K562 (cell line): ENCODE results near the gene PEX7. TPM values are rescaled to one million over a fixed set of nuclear protein-coding genes. Genes with fewer than 3 reads are reported as not detected.

Source experiments
- ATAC-seq: fragments of 200-7000 bp; cut with Tn5 transposase; 3 replicates; pipeline ENCODE4 v1.9.1; 2020; ENCODE audit warnings: moderate library complexity
- BruUV-seq: library from RNA; stranded (reverse); fragments of 400-500 nt; replicated peaks from 2 replicates; lab custom pipeline; 2021; lab: Mats Ljungman, UMichigan
- CTCF ChIA-PET: fragments of 300-600 bp; formaldehyde crosslinking; extraction: SDS; loops from one replicate; lab custom pipeline; 2021; ENCODE audit warnings: low intra/inter-chr PET ratio; lab: Yijun Ruan, JAX
- POLR2A ChIA-PET: fragments of 300-600, 350-650 bp; sonication (Branson Sonifier 250); formaldehyde crosslinking; extraction: SDS; loops from one replicate; lab custom pipeline; 2021; ENCODE audit warnings: antibody characterized with exemption, inconsistent platforms; lab: Yijun Ruan, JAX
- DNase-seq, 4 experiments: peaks; one replicate each; pipeline versions ENCODE4 v3.0.0 to v3.0.0-alpha.2; 2011 to 2018; ENCODE audit warnings: low spot score in 3 of 4, mixed read lengths in 3 of 4; ENCODE audit errors: extremely low read depth in 1 of 4
- FAIRE-seq: peaks from 2 replicates; lab custom pipeline; 2011; peaks lifted over from hg19 to GRCh38; lab: Jason Lieb, UNC
- H2AFZ ChIP-seq: 2 replicates; pipeline ENCODE4 v1.6.0; 2011; ENCODE audit warnings: low read depth, low read length, control low read depth, inconsistent platforms
- H3K27ac ChIP-seq: fragments of 200-600 bp; 3 replicates; pipeline ENCODE4 v1.8.0; 2011; ENCODE audit warnings: low read depth, mild to moderate bottlenecking, control low read depth, inconsistent platforms, low read length, moderate library complexity, mixed read lengths; ENCODE audit errors: extremely low read depth
- H3K27me3 ChIP-seq, 2 experiments: fragments of 300-600 bp in 1 of 2; 2 replicates in 1 of 2; 3 replicates in 1 of 2; pipeline versions ENCODE4 v1.6.0 to v1.8.0; 2011; ENCODE audit warnings: inconsistent platforms in 2 of 2, low read length in 2 of 2, mild to moderate bottlenecking in 1 of 2, mixed read lengths in 1 of 2, moderate library complexity in 1 of 2; ENCODE audit not compliant: control insufficient read depth in 2 of 2, insufficient read depth in 2 of 2
- H3K36me3 ChIP-seq: fragments of 300-600 bp; 3 replicates; pipeline ENCODE4 v1.8.0; 2011; ENCODE audit warnings: mild to moderate bottlenecking, low read length, inconsistent platforms; ENCODE audit not compliant: control insufficient read depth, insufficient read depth
- H3K4me1 ChIP-seq, 2 experiments: fragments of 200-600 bp in 1 of 2; replicated peaks in 1 of 2; 2 replicates in 1 of 2; 3 replicates in 1 of 2; pipeline versions ENCODE4 v1.5.1 to v1.8.0; 2011; ENCODE audit warnings: inconsistent platforms in 2 of 2, low read length in 2 of 2, mild to moderate bottlenecking in 1 of 2, mixed read lengths in 1 of 2, moderate library complexity in 1 of 2; ENCODE audit not compliant: control insufficient read depth in 2 of 2, insufficient read depth in 2 of 2
- H3K4me2 ChIP-seq: 2 replicates; pipeline ENCODE4 v1.6.1; 2011; ENCODE audit warnings: low read length, control low read depth, inconsistent platforms, mixed read lengths; ENCODE audit not compliant: insufficient read depth
- H3K4me3 ChIP-seq: fragments of 200-600 bp; sonication (generic), shearing (Covaris generic); 2 replicates; pipeline ENCODE4 v1.5.1; 2016; ENCODE audit warnings: control low read depth, inconsistent platforms
- H3K79me2 ChIP-seq: fragments of 200-600 bp; 3 replicates; pipeline ENCODE4 v1.8.0; 2011; ENCODE audit warnings: low read length, inconsistent platforms; ENCODE audit not compliant: control insufficient read depth, insufficient read depth
- H3K9ac ChIP-seq, 2 experiments: 2 replicates each; pipeline versions ENCODE4 v1.6.0 to v1.6.1; 2011; ENCODE audit warnings: low read depth in 2 of 2, low read length in 2 of 2, control low read depth in 1 of 2, inconsistent platforms in 1 of 2, mild to moderate bottlenecking in 1 of 2, mixed read lengths in 1 of 2; ENCODE audit not compliant: insufficient read depth in 1 of 2
- H3K9me1 ChIP-seq: one replicate; pipeline ENCODE4 v1.6.0; 2011; ENCODE audit warnings: inconsistent platforms, mild to moderate bottlenecking, low read length, moderate library complexity; ENCODE audit not compliant: control insufficient read depth, insufficient read depth
- H3K9me3 ChIP-seq: replicated peaks from 2 replicates; pipeline ENCODE4 v1.5.1; 2011; ENCODE audit warnings: low read depth, low read length, inconsistent platforms; ENCODE audit not compliant: control insufficient read depth, insufficient read depth
- H4K20me1 ChIP-seq: replicated peaks from 2 replicates; pipeline ENCODE4 v1.6.1; 2011; ENCODE audit warnings: low read length, inconsistent platforms, mixed read lengths; ENCODE audit not compliant: control insufficient read depth, insufficient read depth
- CCAR2 ChIP-seq: fragments of 200-400 bp; formaldehyde crosslinking; IDR thresholded peaks from 2 replicates; pipeline ENCODE4 v1.6.1; 2017; ENCODE audit warnings: mild to moderate bottlenecking, low read depth, low read length
- KLF16 ChIP-seq: IDR thresholded peaks from 2 replicates; pipeline ENCODE4 v1.6.1; 2016; ENCODE audit warnings: antibody characterized with exemption
- SAP30 ChIP-seq: fragments of 200-600 bp; sonication (generic); IDR thresholded peaks from 2 replicates; pipeline ENCODE4 v1.6.1; 2012; ENCODE audit warnings: borderline replicate concordance, low read depth, mild to moderate bottlenecking, moderate library complexity, low read length, control low read depth, inconsistent platforms; ENCODE audit not compliant: insufficient read depth, poor library complexity, severe bottlenecking
- WGBS: fragments of 100-300 bp; shearing (Covaris generic); methylation state at CpG from one replicate; pipeline ENCODE4 v1.1.6; 2016; ENCODE audit warnings: low coverage, mixed read lengths; ENCODE audit not compliant: insufficient coverage; ENCODE audit errors: missing lambda C conversion rate; 5-methylcytosine and 5-hydroxymethylcytosine counted together
- in situ Hi-C: fragments of 300-500 bp; cut with MboI; formaldehyde crosslinking; loops from 4 replicates; pipeline ENCODE4 v1.15.0; 2018; ENCODE audit warnings: inconsistent platforms, mixed read lengths
- intact Hi-C: fragments of 100-400 bp; cut with micrococcal nuclease; formaldehyde crosslinking; loops from 2 replicates; pipeline ENCODE4 v1.14.2; 2022
- polyA plus RNA-seq, 8 experiments: library from polyadenylated mRNA; depleted of rRNA in 4 of 8; stranded (reverse) in 5 of 8; unstranded in 3 of 8; fragments of >200 nt; fragmentation: Nextera tagmentation in 2 of 8; fragmentation: Illumina TruSeq in 1 of 8; extraction: Ambion mirVana in 2 of 8; extraction: Trizol in 1 of 8; gene quantifications; 2 replicates each; pipeline versions ENCODE4 v1.2.1 to v1.2.3, GENCODE V29; 2011 to 2014; ENCODE audit warnings: inconsistent platforms in 1 of 8, missing spikeins in 1 of 8
- total RNA-seq, 7 experiments: library from RNA; depleted of rRNA in 6 of 7; stranded (reverse); fragments of >200 nt in 6 of 7; fragmentation: Illumina TruSeq in 2 of 7; extraction: Trizol in 2 of 7; gene quantifications; 2 replicates each; pipeline versions ENCODE4 v1.2.1 to v1.2.3, GENCODE V29; 2011 to 2021; ENCODE audit warnings: low replicate concordance in 1 of 7
- TF ChIP-seq, protein P1 (sequence below): fragments of 250-450 bp; sonication (Bioruptor Pico); IDR thresholded peaks from 2 replicates; pipeline ENCODE4 v1.5.0; 2022; ENCODE audit warnings: mild to moderate bottlenecking

PEX7 gene
- total and polyA plus RNA-seq, 9 of the 15 experiments (the other 6 are each of a cell fraction or from before 2014, with no cell fraction given) = 1.6 to 12.9 (median 9.1) TPM

DNA sequence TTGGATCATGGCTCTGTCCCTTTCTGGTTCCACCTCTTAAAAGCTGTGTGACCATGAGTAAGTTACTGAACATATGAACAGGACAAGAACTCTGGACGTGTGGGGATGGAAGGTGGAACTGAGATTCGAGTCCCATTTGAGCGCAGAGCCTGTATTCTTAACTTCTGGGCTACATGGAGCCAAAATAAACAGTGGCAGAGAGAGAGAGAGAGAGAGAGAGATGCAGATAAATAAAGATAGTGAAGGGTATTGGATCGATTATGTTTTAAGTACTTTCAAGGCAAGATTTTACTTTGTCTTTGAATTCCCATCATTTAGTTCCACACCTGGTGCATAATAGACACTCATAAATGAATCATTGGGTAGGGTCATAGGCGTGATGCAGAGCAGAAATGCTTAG lies 139.5 kb downstream of the PEX7 start:
- 1% methylated on average over 5 of the region's 5 CpGs for WGBS
- no peak for DNase-seq
- FAIRE-seq = no peak
- CTCF ChIA-PET = no interaction called here
- ATAC-seq = no peak
- Histone ChIP-seq H3K36me3 (no peaks in the 10 kb centered on the region), H2AFZ (no peak overlapping the region), H3K79me2 (no peaks in the 10 kb centered on the region), H3K4me1 (peaks cover 4 to 5% of the 10 kb centered on the region in 2 experiments; a peak in 3 of 5 replicates), H4K20me1 (peaks cover 3% of the 10 kb centered on the region; the same call in 1 of the 2 replicates), H3K9me1 (no peaks in the 10 kb centered on the region), H3K4me2 (no peak overlapping the region), H3K9me3 (no peaks in the 10 kb centered on the region), H3K4me3 (no peak overlapping the region), H3K27ac (no peak overlapping the region), H3K27me3 (peaks cover 3 to 14% of the 10 kb centered on the region in 2 experiments; a peak in 4 of 5 replicates), H3K9ac (no peak overlapping the region)
- intact Hi-C loops = no loop called here
- no TSS peak for BruUV-seq
- POLR2A ChIA-PET = interaction anchor here (0.6 kb wide), 1 partner anchor 150 kb away, joined by 3 read pairs; no protein-coding TSS in a partner anchor
- in situ Hi-C loops = no loop called here
- no peak for TF ChIP-seq SAP30
- TF ChIP-seq, protein P1, sequence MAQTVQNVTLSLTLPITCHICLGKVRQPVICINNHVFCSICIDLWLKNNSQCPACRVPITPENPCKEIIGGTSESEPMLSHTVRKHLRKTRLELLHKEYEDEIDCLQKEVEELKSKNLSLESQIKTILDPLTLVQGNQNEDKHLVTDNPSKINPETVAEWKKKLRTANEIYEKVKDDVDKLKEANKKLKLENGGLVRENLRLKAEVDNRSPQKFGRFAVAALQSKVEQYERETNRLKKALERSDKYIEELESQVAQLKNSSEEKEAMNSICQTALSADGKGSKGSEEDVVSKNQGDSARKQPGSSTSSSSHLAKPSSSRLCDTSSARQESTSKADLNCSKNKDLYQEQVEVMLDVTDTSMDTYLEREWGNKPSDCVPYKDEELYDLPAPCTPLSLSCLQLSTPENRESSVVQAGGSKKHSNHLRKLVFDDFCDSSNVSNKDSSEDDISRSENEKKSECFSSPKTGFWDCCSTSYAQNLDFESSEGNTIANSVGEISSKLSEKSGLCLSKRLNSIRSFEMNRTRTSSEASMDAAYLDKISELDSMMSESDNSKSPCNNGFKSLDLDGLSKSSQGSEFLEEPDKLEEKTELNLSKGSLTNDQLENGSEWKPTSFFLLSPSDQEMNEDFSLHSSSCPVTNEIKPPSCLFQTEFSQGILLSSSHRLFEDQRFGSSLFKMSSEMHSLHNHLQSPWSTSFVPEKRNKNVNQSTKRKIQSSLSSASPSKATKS (CRISPR knock-in tag) = no peak
- no peak for TF ChIP-seq CCAR2
- TF ChIP-seq KLF16 = no peak
